Measurements from ENCODE around the gene TSLP. TPM values are rescaled to one million over a fixed set of nuclear protein-coding genes. Genes with fewer than 3 reads are reported as not detected.

The TSLP gene
- total RNA-seq, 2 donors from 2014 or later: 0.51 to 0.53 TPM

GRCh38 chr5:111111956-111112355, 40.4 kb downstream of the TSLP start:
- H3K4me3 ChIP-seq (ENCODE audit: low read length): no peak overlapping the region
- H3K27me3 ChIP-seq (ENCODE audit: control insufficient read depth, insufficient read depth, low read length, poor library complexity, severe bottlenecking): peaks cover 21% of the 10 kb centered on the region
- no peak for TF ChIP-seq CTCF (conservative IDR thresholded peaks at IDR 0.05)
- 87 to 90% methylated on average over 2 to 3 of the region's 3 CpGs for WGBS, 2 experiments (ENCODE audit: insufficient coverage in 1 of 2, insufficient read length in 1 of 2)
- peaks cover 6% of the 10 kb centered on the region for H3K4me1 Mint-ChIP-seq
- H3K27ac Mint-ChIP-seq: no peak overlapping the region
- no peak overlapping the region for H3K4me3 Mint-ChIP-seq
- no peaks in the 10 kb centered on the region for H3K9me3 ChIP-seq (ENCODE audit: control insufficient read depth, low read length)
- H3K9ac ChIP-seq (ENCODE audit: extremely low read depth, low read length, poor library complexity, severe bottlenecking): no peak overlapping the region
- no peaks in the 10 kb centered on the region for H3K9me3 Mint-ChIP-seq
- H3K27me3 Mint-ChIP-seq (ENCODE audit: insufficient read depth): peaks cover 1% of the 10 kb centered on the region
- H3K4me1 ChIP-seq (ENCODE audit: control insufficient read depth, insufficient read depth, low read length): no peaks in the 10 kb centered on the region
- H3K36me3 ChIP-seq (ENCODE audit: control insufficient read depth, insufficient read depth, low read length): peaks cover 59% of the 10 kb centered on the region
- peaks cover 35% of the 10 kb centered on the region for H3K36me3 Mint-ChIP-seq (ENCODE audit: low read depth)
- no peak overlapping the region for H3K27ac ChIP-seq (ENCODE audit: low read depth, low read length)
- no peak for DNase-seq

DNA sequence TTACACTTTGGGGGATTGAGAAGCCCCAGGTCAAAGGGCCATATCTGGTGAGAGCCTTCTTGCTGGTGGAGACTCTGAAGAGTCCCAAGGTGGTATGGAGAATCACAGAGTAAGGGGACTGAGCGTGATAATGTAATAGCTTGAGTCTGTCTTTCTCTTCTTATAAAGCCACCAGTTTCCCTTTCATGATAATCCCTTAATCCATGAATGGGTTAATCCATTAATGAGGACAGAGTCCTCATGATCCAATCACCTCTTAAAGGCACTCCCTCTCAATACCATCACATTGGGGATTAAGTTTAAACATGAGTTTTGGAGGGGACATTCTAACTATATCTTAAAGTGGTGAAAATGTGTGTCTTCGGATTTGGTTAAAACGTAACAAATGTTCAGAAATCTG, 42.2 kb downstream of the TSLP start:
- DNase-seq: no peak
- Histone ChIP-seq H3K36me3 (ENCODE audit: control insufficient read depth, insufficient read depth, low read length) (peaks cover 52% of the 10 kb centered on the region), H3K4me1 (ENCODE audit: control insufficient read depth, insufficient read depth, low read length) (no peaks in the 10 kb centered on the region), H3K4me3 (ENCODE audit: low read length) (no peak overlapping the region), H3K9ac (ENCODE audit: extremely low read depth, low read length, poor library complexity, severe bottlenecking) (no peak overlapping the region), H3K27ac (ENCODE audit: low read depth, low read length) (no peak overlapping the region), H3K9me3 (ENCODE audit: control insufficient read depth, low read length) (no peaks in the 10 kb centered on the region), H3K27me3 (ENCODE audit: control insufficient read depth, insufficient read depth, low read length, poor library complexity, severe bottlenecking) (peaks cover 21% of the 10 kb centered on the region)
- Mint-ChIP-seq H3K4me1 (peaks cover 17% of the 10 kb centered on the region), H3K27ac (no peak overlapping the region), H3K9me3 (no peaks in the 10 kb centered on the region), H3K27me3 (ENCODE audit: insufficient read depth) (peaks cover 1% of the 10 kb centered on the region), H3K4me3 (no peak overlapping the region), H3K36me3 (ENCODE audit: low read depth) (peaks cover 32% of the 10 kb centered on the region)
- 91 to 94% methylated on average over 2 to 3 of the region's 3 CpGs for WGBS, 2 experiments (ENCODE audit: insufficient coverage in 1 of 2, insufficient read length in 1 of 2)
- TF ChIP-seq CTCF (conservative IDR thresholded peaks at IDR 0.05): no peak

DNA sequence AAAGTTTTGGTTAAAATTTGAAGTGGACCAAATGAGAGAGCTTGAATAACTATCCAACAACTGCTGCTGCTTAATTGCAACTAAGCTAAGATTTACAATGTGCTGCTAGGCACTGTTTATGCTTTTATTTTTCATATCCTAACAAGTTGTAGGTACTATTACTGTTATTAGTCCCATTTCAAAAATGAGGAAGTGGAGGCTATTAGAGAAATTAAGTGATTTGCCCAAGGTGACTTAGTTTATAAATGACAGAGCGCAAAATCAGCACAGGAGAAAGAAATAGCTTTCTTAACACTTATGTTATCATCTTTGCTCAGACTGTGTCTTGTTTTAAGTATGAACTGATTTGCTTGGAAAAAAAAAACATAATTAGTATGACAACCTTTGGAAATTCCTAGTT, 43.7 kb downstream of the TSLP start:
- Histone ChIP-seq H3K4me1 (ENCODE audit: control insufficient read depth, insufficient read depth, low read length) (no peaks in the 10 kb centered on the region), H3K4me3 (ENCODE audit: low read length) (no peak overlapping the region), H3K9me3 (ENCODE audit: control insufficient read depth, low read length) (no peaks in the 10 kb centered on the region), H3K36me3 (ENCODE audit: control insufficient read depth, insufficient read depth, low read length) (peaks cover 52% of the 10 kb centered on the region), H3K27me3 (ENCODE audit: control insufficient read depth, insufficient read depth, low read length, poor library complexity, severe bottlenecking) (peaks cover 21% of the 10 kb centered on the region), H3K27ac (ENCODE audit: low read depth, low read length) (no peak overlapping the region), H3K9ac (ENCODE audit: extremely low read depth, low read length, poor library complexity, severe bottlenecking) (no peak overlapping the region)
- no peak overlapping the region for H3K4me3 Mint-ChIP-seq
- 100% methylated on average over 1 of the region's 1 CpG; no CpG with 5 or more reads in 1 of the 2 experiments for WGBS, 2 experiments (ENCODE audit: insufficient coverage in 1 of 2, insufficient read length in 1 of 2)
- H3K9me3 Mint-ChIP-seq: no peaks in the 10 kb centered on the region
- peaks cover 35% of the 10 kb centered on the region for H3K36me3 Mint-ChIP-seq (ENCODE audit: low read depth)
- no peak for DNase-seq
- no peak overlapping the region for H3K27ac Mint-ChIP-seq
- no peak for TF ChIP-seq CTCF (conservative IDR thresholded peaks at IDR 0.05)
- H3K4me1 Mint-ChIP-seq: peaks cover 20% of the 10 kb centered on the region
- peaks cover 1% of the 10 kb centered on the region for H3K27me3 Mint-ChIP-seq (ENCODE audit: insufficient read depth)
